Spleen (tissue), 7 donors: Measurements from ENCODE around the gene KLHL42.

Experiments used
- CTCF ChIP-seq, 11 experiments: fragments of 200-600 bp in 7 of 11; fragments of 450-650 bp in 4 of 11; sonication (generic) in 4 of 11; IDR thresholded peaks in 8 of 11; conservative IDR thresholded peaks in 3 of 11; 1 replicate in 7 of 11; 2 replicates in 4 of 11; pipeline versions ENCODE4 v1.4.0 to v1.8.0; 2016 to 2021; ENCODE audit warnings: antibody characterized with exemption in 11 of 11, inconsistent platforms in 4 of 11, mild to moderate bottlenecking in 1 of 11
- POLR2A ChIP-seq, 3 donors: fragments of 450-650 bp; IDR thresholded peaks; one replicate each; pipeline ENCODE4 v1.5.1; 2017; ENCODE audit warnings: antibody characterized with exemption in 3 of 3, mild to moderate bottlenecking in 1 of 3
- donor health status: DM: no; HTN: no; CAD: no; lungs with moderate emphysema.
- donor health status: DM: no; HTN: no; CAD: no.
- donor health status: DM: no; HTN: no; CAD: no.

- TF ChIP-seq CTCF (IDR thresholded peaks at IDR 0.05 in 8 of 11, conservative IDR thresholded peaks at IDR 0.05 in 3 of 11) (no peak), POLR2A (IDR thresholded peaks at IDR 0.05) (no peak)
These were observed 15.0 kb downstream of the KLHL42 start for GRCh38 chr12:27794818-27795584.
